GM06990 (cell line): ENCODE measurements around the gene CLDN24.

ENCODE experiments used
- DNase-seq: peaks from one replicate; pipeline ENCODE4 v3.0.0-alpha.2; 2011; ENCODE audit not compliant: insufficient read length; ENCODE audit errors: extremely low read depth
- H3K27me3 ChIP-seq: replicated peaks from 2 replicates; pipeline ENCODE4 v1.6.0; 2011; ENCODE audit warnings: low read length; ENCODE audit not compliant: control insufficient read depth, insufficient read depth
- H3K36me3 ChIP-seq: 2 replicates; pipeline ENCODE4 v1.5.1; 2011; ENCODE audit warnings: low read length; ENCODE audit not compliant: control insufficient read depth, insufficient read depth
- H3K4me3 ChIP-seq: replicated peaks from 2 replicates; pipeline ENCODE4 v1.5.1; 2011; ENCODE audit warnings: low read depth, mild to moderate bottlenecking, control low read depth, low read length
- CTCF ChIP-seq: IDR thresholded peaks from 2 replicates; pipeline ENCODE4 v1.5.1; 2011; ENCODE audit warnings: low read length, control low read depth, mild to moderate bottlenecking, inconsistent platforms; ENCODE audit not compliant: insufficient read depth, poor library complexity, severe bottlenecking

CLDN24 gene

GRCh38 chr4:183287309-183287659, 34.9 kb downstream of the CLDN24 start:
- H3K36me3 ChIP-seq: no peaks in the 10 kb centered on the region
- no peaks in the 10 kb centered on the region for H3K27me3 ChIP-seq
- no peak overlapping the region for H3K4me3 ChIP-seq
- no peak for DNase-seq
- TF ChIP-seq CTCF: no peak

GRCh38 chr4:183286590-183287308, 35.5 kb downstream of the CLDN24 start:
- no peak for DNase-seq
- Histone ChIP-seq H3K36me3 (no peaks in the 10 kb centered on the region), H3K27me3 (no peaks in the 10 kb centered on the region), H3K4me3 (no peak overlapping the region)
- no peak for TF ChIP-seq CTCF

- no peak for DNase-seq
- no peak overlapping the region for H3K4me3 ChIP-seq
- H3K36me3 ChIP-seq: no peaks in the 10 kb centered on the region
- no peak for TF ChIP-seq CTCF
- H3K27me3 ChIP-seq: no peaks in the 10 kb centered on the region
Observed at GRCh38 chr4:183285886-183286285, 36.3 kb downstream of the CLDN24 start.

GRCh38 chr4:183284965-183285364, 37.3 kb downstream of the CLDN24 start:
- Histone ChIP-seq H3K36me3 (no peaks in the 10 kb centered on the region), H3K4me3 (no peak overlapping the region), H3K27me3 (no peaks in the 10 kb centered on the region)
- DNase-seq: no peak
- no peak for TF ChIP-seq CTCF

- no peak for TF ChIP-seq CTCF
- Histone ChIP-seq H3K36me3 (no peaks in the 10 kb centered on the region), H3K4me3 (no peak overlapping the region), H3K27me3 (no peaks in the 10 kb centered on the region)
- DNase-seq: no peak
Observed at GRCh38 chr4:183284258-183284785, 37.9 kb downstream of the CLDN24 start.

GRCh38 chr4:183276106-183276505, 46.1 kb downstream of the CLDN24 start:
- Histone ChIP-seq H3K36me3 (no peaks in the 10 kb centered on the region), H3K4me3 (no peak overlapping the region), H3K27me3 (no peaks in the 10 kb centered on the region)
- no peak for DNase-seq
- TF ChIP-seq CTCF: no peak
